Measurements from ENCODE around the gene PCDHA1.

PCDHA1 gene

GRCh38 chr5:140916325-140916724 lies 130.4 kb downstream of the PCDHA1 start:
- DNase-seq = no peak

DNA sequence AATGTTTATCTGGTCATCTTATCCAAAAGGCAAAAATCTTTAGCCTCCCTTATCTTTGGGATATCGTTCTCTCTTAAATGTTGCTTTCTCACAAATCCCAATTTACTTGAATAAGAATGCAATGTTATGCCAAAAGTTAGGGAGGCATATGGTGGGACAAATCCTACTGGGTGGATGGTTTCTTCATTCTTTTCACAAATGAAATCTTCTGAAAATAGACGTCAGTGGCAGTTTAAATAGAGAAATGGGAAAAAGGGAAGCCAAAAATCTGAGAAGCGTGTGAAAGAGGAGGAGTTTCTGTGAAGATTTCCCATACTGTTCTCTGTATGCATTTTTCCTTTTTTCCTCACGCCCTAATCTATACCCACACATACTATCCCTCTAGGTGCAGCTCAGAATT lies 137.7 kb downstream of the PCDHA1 start:
- DNase-seq = no peak

GRCh38 chr5:140925806-140926442 lies 140.0 kb downstream of the PCDHA1 start, which contains the start of gene PCDHAC1:
PCDHAC1 (plus strand) TSS chr5:140926299; CDS start chr5:140926893, 594 bp downstream.
- peak in 4 of 56 donors; percentile 26 to 28 (median 28) for DNase-seq

GRCh38 chr5:140926443-140927227 lies 140.7 kb downstream of the PCDHA1 start:
- peak in 54 of 56 donors; percentile 8 to 86 (median 57) for DNase-seq

DNA sequence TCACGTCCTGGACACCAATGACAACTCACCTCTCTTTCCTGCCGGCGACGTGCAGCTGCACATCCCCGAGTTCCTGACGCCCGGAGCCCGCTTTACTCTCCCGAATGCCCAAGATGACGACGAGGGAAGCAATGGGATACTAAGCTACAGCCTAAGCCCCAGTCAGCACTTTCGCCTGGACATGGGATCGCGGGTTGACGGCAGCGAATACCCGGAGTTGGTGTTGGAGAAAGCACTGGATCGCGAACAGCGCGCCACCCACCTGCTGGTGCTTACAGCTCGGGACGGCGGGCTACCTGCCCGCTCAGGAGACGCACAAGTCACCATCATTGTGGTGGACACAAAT lies 141.3 kb downstream of the PCDHA1 start:
- DNase-seq = peak in 1 of 56 donors; percentile 6

DNA sequence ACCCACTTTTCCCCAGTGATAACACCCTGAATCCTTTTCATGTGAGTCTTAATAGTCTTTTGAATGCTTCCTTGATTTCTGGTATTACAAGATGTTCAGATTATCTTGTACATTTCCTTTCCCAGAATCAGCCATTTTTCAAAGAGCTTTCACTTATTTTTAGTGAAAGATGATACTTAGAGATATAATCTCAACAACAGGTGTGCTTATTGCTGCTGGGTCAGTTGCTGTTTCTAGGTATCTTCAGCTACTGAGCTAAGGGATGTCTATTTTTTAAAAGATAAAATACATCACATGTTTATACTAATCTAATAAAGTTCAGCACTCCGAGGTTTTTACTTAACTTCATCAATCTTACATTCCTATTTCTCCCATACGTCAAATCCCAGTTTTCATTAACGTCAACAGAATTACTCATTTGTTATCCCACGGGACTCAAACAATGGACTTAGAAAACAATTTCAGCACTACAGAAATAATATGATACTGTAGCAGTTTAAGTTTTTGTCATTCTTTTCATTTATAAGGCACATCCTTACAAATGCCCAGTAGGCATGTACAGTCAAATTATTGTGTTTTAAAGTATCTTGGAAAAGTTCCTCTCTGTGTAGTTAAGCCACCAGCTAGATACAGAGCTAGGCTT lies 149.1 kb downstream of the PCDHA1 start:
- no peak for DNase-seq

DNA sequence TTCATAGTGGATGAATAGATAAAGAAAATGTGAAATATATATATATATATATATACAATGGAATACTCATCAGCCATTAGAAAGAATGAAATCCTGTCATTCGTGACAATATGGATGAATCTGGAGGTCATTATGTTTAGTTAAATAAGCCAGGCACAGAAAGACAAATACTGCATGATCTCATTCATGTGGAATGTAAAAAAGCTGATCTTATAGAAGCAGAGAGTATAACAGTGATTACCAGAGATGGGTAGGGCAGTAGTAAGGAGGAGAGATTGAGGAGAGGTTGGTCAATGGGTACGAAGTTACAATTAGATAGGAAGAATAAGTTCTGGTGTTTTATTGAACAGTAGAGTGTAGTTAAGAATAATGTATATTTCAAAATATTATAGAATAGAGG lies 160.6 kb downstream of the PCDHA1 start:
- no peak for DNase-seq

DNA sequence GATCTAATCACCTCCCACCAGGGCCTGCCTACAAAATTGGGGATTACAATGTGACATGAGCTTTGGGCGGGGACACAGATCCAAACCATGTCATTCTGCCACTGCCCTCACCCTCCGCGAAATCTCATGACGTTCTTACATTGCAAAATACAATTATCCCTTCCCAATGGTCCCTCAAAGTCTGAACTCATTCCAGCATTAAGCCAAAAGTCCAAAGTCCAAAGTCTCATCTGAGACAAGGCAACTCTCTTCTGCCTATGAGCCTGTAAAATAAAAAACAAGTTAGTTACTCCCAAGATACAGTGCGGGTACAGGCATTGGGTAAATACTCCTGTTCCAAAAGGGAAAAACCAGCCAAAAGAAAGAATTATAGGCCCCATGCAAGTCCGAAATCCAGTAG lies 165.7 kb downstream of the PCDHA1 start:
- no peak for DNase-seq

DNA sequence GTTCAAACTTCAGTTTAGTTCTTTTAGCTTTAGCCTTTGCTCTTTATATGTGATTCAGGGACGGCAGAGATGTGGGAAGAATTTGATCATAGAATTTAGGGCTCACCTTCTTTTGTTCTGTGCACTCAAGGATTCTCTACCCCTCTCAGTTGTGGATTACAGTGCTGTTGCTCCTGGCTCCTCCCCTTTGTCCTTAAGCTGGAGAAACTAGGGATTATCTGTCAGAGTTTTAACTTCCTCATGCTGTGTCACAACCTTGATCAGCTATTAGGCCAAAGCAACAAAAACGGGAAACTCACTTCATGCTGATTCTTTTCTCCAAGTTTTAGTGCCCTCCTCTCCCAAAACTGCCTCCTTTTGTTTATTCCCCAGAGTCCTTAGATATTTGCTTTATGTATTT lies 167.3 kb downstream of the PCDHA1 start:
- no peak for DNase-seq

GRCh38 chr5:140962190-140962589 lies 176.2 kb downstream of the PCDHA1 start:
- no peak for DNase-seq

GRCh38 chr5:140964356-140964755 lies 178.4 kb downstream of the PCDHA1 start:
- no peak for DNase-seq

DNA sequence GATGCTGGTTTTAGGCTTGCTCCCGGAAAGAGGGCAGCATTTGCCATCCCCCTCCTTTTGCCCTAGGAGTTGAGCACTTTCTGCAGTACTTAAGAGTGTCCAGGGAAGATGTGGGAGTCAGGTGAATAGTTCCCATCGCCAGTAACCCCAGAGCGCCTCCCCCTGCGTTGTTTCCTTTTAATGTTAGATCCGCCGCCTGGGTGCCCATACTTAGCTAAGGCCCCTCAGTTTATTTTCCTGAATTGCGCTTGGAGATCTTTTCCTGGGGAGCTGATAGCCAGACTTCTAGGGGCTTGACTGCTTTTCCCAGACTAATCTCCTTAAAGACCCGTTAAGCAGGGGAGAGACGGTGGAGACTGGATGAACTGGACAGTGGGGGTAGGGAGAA lies 180.0 kb downstream of the PCDHA1 start:
- peak in 7 of 56 donors; percentile 15 to 57 (median 44) for DNase-seq

GRCh38 chr5:140966293-140967225 lies 180.6 kb downstream of the PCDHA1 start, which contains the start of gene PCDHAC2:
PCDHAC2 (plus strand) TSS chr5:140966476; CDS start chr5:140966767, 291 bp downstream.
- peak in 47 of 56 donors; percentile 31 to 89 (median 59) for DNase-seq

DNA sequence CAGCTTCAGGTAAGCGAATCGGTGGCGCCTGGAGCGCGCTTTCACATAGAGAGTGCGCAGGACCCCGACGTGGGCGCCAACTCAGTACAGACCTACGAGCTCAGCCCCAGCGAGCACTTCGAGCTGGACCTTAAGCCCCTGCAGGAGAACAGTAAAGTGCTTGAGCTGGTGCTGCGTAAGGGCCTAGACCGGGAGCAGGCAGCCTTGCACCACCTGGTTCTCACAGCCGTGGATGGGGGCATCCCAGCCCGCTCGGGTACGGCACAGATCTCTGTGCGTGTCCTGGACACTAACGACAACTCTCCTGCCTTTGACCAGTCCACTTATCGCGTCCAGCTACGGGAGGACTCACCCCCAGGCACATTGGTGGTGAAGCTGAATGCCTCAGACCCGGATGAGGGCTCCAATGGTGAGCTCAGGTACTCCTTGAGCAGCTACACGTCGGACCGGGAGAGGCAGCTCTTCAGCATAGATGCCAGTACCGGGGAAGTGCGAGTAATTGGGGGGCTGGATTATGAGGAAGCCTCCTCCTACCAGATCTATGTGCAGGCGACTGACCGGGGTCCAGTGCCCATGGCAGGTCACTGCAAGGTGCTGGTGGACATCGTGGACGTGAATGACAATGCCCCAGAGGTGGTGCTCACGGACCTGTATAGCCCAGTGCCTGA lies 181.4 kb downstream of the PCDHA1 start:
- peak in 3 of 56 donors; percentile 38 to 64 (median 44) for DNase-seq

- DNase-seq = no peak
Measured at GRCh38 chr5:140969880-140970279, 183.9 kb downstream of the PCDHA1 start.

GRCh38 chr5:140973550-140973949 lies 187.6 kb downstream of the PCDHA1 start:
- DNase-seq = no peak

DNA sequence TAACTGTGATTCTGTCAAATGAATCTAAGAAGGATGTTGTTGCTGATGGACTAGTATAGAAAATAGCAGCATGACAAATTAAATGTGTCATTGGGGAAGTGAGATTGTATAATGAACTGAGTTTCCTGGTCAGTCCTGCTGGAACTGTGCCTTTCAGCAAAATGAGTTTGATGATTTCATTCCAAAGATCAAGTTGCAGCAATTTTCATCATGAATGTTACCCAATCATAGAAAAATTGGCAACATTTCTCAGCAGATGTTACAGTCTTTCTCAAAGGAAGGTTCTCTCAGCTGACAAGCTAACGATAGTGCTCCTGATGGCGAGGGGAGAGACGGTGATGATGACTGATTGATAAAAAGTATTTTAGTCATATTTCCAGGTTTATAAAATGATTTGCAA lies 191.1 kb downstream of the PCDHA1 start:
- no peak for DNase-seq

- no peak for DNase-seq
Measured at GRCh38 chr5:140978260-140978659, 192.3 kb downstream of the PCDHA1 start.

- no peak for DNase-seq
Measured at GRCh38 chr5:140978983-140979382, 193.0 kb downstream of the PCDHA1 start.

GRCh38 chr5:140982083-140982716 lies 196.3 kb downstream of the PCDHA1 start:
- no peak for DNase-seq

All from amygdala (tissue), 56 donors.